Muscle layer of duodenum (tissue), 2 donors: ENCODE measurements around the gene PAQR9.

ENCODE experiments used
- H3K27ac ChIP-seq: one replicate; pipeline ENCODE4 v1.7.0; 2013; ENCODE audit warnings: mild to moderate bottlenecking, low read length
- H3K27me3 ChIP-seq: one replicate; pipeline ENCODE4 v1.7.0; 2013; ENCODE audit warnings: low read depth, mild to moderate bottlenecking, control low read depth, low read length
- H3K36me3 ChIP-seq, 2 donors: one replicate each; pipeline ENCODE4 v1.7.0; 2013; ENCODE audit warnings: low read length in 2 of 2, control low read depth in 1 of 2, mild to moderate bottlenecking in 1 of 2; ENCODE audit not compliant: insufficient read depth in 2 of 2, control insufficient read depth in 1 of 2
- H3K4me1 ChIP-seq, 2 donors: one replicate each; pipeline ENCODE4 v1.7.0; 2013; ENCODE audit warnings: low read length in 2 of 2, mild to moderate bottlenecking in 2 of 2, control low read depth in 1 of 2, moderate library complexity in 1 of 2; ENCODE audit not compliant: insufficient read depth in 2 of 2, control insufficient read depth in 1 of 2
- H3K4me3 ChIP-seq, 2 donors: one replicate each; pipeline ENCODE4 v1.7.0; 2013; ENCODE audit warnings: low read length in 2 of 2, low read depth in 1 of 2, mild to moderate bottlenecking in 1 of 2
- H3K9me3 ChIP-seq, 2 donors: one replicate each; pipeline ENCODE4 v1.7.0; 2013; ENCODE audit warnings: low read length in 2 of 2, control low read depth in 1 of 2, mild to moderate bottlenecking in 1 of 2; ENCODE audit not compliant: control insufficient read depth in 1 of 2
- donor health status: healthy.

Gene PAQR9, protein sequence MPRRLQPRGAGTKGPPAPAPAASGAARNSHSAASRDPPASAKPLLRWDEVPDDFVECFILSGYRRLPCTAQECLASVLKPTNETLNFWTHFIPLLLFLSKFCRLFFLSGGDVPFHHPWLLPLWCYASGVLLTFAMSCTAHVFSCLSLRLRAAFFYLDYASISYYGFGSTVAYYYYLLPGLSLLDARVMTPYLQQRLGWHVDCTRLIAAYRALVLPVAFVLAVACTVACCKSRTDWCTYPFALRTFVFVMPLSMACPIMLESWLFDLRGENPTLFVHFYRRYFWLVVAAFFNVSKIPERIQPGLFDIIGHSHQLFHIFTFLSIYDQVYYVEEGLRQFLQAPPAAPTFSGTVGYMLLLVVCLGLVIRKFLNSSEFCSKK

DNA sequence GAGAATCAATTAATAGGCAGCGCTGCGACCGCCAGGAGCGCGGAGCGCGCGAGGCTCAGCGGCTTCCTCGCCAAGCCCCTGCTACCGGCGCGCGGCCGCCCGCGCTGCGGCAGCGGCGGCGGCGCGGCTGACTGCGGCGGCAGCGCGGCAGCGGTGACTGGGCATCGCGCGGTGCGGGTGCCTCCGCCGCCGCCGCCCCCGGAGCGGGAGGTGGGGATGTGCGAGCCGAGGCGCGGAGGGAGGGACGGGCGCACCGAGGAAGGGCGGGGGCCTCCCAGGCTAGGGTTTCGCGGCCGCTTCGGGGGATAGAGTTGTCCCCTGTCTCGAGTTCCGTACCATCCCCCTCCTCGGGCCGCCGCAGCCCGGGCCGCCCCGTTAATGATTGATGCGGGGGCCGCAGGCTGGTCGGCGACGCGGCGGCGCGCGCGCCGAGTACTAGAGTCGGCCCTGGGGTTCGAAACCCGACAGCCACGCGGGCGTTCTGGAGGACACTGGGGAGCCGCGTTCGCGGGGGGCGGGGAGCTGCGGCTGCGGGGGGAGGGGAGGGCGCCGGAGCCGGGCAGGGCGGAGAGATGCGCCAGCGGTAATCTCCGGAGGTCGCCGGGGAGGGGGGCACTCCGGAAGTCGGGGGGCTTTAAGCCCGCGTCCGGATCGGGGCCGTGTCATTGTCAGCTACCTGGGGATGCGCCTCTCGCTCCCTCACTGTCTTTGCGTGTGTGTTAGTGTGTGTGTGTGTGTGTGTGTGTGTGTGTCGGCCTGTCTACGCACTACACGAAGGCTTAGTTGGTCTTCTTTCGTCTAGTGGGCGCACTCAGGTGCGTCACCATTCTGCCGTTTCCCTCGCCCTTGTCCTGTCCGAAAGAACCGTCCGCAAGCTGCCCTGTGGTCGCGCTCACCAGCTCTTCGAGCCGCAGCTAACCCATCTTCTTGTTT, at the start of gene PAQR9:
TSS of gene PAQR9 (minus strand) at position 159 of the 933 bp plus-strand sequence. CDS start 338 bp downstream, outside the sequence.
- peaks cover 30% of the 10 kb centered on the region for H3K27me3 ChIP-seq
- peak within 1 kb of the TSS in 1 of 2 donors; percentile 75 for H3K4me3 ChIP-seq
- H3K27ac ChIP-seq = no peak within 1 kb of the TSS
- peaks cover 0 to 6% of the 10 kb centered on the region in 2 donors for H3K4me1 ChIP-seq
- H3K36me3 ChIP-seq = no peaks in the 10 kb centered on the region
- no peaks in the 10 kb centered on the region for H3K9me3 ChIP-seq

DNA sequence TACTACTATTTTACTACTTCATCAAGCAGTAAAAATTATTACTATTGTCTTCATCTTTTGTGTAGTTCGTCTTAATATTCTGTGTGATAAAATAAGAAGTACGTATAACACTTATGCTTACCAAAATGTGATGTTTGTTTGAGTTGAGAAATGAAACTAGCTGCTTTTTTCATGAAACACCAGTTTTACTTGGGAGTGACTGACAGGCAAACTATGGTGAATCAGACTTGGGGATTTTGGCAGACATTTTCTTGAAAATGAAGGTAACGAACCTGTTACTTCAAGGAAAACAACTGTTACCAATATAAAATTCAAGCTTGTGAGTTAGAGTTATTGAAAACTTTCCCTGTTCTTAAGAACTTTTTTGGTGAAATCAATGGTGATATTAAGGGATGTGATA, 48.2 kb upstream of the PAQR9 start:
- peaks cover under 1 to 27% of the 10 kb centered on the region in 2 donors for H3K36me3 ChIP-seq
- H3K9me3 ChIP-seq = no peaks in the 10 kb centered on the region
- no peak overlapping the region for H3K27ac ChIP-seq
- H3K27me3 ChIP-seq = no peaks in the 10 kb centered on the region
- H3K4me3 ChIP-seq = no peak overlapping the region
- peaks cover 0 to 12% of the 10 kb centered on the region in 2 donors for H3K4me1 ChIP-seq

DNA sequence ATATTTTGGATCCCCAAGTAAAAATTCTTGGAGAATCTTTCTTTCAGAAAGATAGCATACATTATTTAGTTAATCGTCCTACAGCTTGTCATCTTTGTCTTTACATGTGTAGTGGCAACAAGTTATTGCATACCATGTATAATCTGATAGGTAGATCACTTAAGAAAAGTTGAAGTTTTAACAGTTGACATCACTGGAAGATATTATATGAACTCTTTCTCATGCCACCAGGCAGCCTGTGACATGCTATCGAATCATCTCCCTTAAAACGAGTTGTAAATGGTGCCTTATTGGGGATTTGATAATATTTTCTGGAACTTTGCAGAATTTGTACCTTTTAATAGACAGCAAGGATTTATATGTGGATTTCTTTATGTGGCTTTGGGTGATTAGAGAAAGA, 46.5 kb upstream of the PAQR9 start:
- H3K4me1 ChIP-seq = peaks cover 7 to 12% of the 10 kb centered on the region in 2 donors
- peaks cover 0 to 20% of the 10 kb centered on the region in 2 donors for H3K36me3 ChIP-seq
- H3K27me3 ChIP-seq = no peaks in the 10 kb centered on the region
- no peaks in the 10 kb centered on the region for H3K9me3 ChIP-seq
- no peak overlapping the region for H3K27ac ChIP-seq
- no peak overlapping the region for H3K4me3 ChIP-seq

DNA sequence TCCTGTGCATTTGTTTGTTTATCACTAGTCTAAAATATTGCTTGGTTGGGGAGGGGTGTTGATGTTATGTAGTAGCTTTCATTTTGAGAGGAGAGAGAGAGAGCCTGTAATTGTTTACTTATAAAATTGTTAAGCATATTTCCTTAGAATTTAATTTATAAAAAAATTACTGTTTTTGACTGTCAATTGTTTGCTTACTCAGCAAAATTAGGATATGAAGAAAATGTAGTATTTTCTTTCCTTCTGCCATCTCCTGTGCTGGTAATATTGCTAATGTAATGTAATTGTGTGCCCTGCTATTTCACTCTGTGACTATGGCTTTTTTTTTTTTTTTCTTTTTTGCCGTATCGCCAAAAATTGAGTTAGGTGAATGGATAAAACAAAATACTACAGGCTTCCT, 41.3 kb upstream of the PAQR9 start:
- no peaks in the 10 kb centered on the region for H3K9me3 ChIP-seq
- no peaks in the 10 kb centered on the region for H3K27me3 ChIP-seq
- H3K4me3 ChIP-seq = no peak overlapping the region
- H3K36me3 ChIP-seq = peaks cover 0 to 15% of the 10 kb centered on the region in 2 donors
- peaks cover 15 to 37% of the 10 kb centered on the region in 2 donors for H3K4me1 ChIP-seq
- no peak overlapping the region for H3K27ac ChIP-seq

DNA sequence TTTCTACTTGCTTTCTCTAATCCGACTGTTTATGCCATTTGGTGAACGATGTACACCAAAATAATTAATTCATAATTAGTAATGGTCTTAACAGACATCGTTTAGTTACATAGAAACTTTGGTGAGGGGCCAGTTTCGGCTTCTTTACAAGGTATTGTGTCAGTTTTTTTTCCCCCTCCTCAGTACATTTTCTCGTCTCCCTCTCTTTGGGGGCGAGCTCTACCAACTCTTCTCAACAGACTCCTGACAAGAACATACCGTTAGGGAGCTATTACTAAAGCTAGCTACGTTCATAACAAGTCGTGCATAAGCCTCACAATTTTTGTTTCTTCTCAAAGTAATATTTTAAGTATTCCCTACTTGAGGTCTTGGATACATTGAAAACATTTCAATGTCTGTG, 39.3 kb upstream of the PAQR9 start:
- Histone ChIP-seq H3K27me3 (no peaks in the 10 kb centered on the region), H3K4me1 (peaks cover 15 to 39% of the 10 kb centered on the region in 2 donors)

DNA sequence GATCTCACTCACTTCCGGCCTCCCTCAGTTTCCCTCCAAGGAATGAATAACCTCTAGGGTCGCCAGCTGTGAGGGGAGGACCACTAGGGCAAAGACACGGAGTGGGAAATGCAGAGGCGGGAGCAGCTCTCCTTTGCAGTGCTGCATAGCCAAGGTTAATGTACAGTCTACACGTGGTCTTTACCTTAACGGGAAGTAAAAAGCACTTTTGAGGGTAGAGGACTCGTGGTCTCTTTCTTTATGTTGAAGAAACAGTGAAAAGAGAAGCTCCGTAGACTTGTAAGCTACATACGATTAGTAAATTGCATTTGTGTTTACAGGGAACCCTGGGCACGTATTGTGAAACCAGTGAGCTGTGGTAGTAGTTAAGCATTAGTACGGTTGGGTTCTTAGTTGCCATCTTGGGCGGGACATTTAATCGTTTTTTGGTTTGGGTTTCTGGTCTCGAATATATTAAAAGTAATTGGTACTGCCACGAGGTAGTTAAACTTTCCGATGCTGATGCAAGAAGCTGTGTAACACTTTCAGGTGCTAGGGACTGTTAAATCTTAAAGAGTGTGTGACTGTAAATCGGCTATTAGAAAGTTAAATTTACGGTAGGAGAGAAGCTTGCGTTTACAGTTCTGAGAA, 38.7 kb upstream of the PAQR9 start:
- no peaks in the 10 kb centered on the region for H3K27me3 ChIP-seq
- H3K9me3 ChIP-seq = no peaks in the 10 kb centered on the region
- peak overlapping the region; percentile 98 for H3K27ac ChIP-seq
- peaks cover 15 to 39% of the 10 kb centered on the region in 2 donors for H3K4me1 ChIP-seq
- peak overlapping the region; percentile 97 to 100 for H3K4me3 ChIP-seq
- peaks cover 0 to 15% of the 10 kb centered on the region in 2 donors for H3K36me3 ChIP-seq

More for the DNA sequence above, 39.3 kb upstream of the PAQR9 start:
- Histone ChIP-seq H3K4me3 (peak overlapping the region; percentile 97 to 100), H3K9me3 (no peaks in the 10 kb centered on the region), H3K27ac (no peak overlapping the region), H3K36me3 (peaks cover 0 to 15% of the 10 kb centered on the region in 2 donors)

DNA sequence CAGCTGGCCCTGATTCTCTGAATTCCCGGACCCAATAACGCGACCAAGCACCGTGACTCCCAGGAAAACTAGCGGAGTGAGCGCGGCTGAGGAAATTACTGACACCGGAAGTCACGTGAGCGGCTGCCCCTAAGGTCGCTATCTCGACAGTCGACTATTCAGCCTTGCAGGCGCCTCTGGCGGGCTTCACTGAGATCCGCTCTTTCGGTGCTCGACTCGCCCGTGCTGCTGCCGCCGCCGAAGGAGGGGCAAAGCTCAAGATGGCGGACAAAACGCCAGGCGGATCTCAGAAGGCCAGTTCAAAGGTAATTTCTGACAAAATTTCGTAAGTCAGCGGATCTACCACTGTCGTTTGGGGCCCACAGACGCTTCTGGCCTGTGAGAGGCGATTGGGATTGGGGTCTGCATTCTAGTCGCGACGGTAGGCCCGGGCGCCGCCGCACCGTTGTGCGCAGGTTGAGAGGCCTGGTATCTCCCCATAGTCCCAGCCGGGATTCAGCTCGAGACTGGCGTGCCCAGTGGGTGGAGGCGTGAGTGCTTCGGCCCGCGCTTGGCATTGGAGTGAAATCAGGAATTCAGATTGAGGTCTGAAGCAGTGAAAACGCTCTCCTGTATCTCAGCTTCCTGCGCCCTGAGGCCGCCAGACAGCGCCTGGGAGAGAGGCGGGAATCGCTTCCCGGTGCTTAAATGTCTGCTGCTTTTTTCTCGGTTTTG, 38.1 kb upstream of the PAQR9 start, which contains the start of gene U2SURP:
TSS of gene U2SURP (plus strand) at position 202 of the 714 bp plus-strand sequence. CDS start at position 261, 59 bp downstream.
- H3K27ac ChIP-seq = peak within 1 kb of the TSS; percentile 98
- peak within 1 kb of the TSS; percentile 97 to 100 for H3K4me3 ChIP-seq
- no peaks in the 10 kb centered on the region for H3K27me3 ChIP-seq
- no peaks in the 10 kb centered on the region for H3K9me3 ChIP-seq
- peaks cover 15 to 40% of the 10 kb centered on the region in 2 donors for H3K4me1 ChIP-seq
- peaks cover 0 to 15% of the 10 kb centered on the region in 2 donors for H3K36me3 ChIP-seq

DNA sequence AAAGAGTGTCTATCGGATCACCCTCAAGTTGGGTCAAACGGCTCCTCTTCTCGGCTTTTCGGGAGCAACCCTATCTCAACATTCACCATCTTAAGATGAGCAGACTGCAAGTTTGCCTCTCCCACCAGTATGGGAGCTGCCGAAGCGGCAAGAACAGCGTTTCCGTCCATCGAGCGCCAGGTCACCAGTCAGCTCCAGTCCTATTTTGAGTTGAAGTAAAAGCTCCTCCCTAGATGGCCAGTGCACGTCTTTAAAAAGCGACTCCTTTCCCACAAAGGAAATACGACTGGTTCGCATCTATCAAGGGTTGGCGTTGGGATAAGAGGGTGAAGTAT, 37.5 kb upstream of the PAQR9 start:
- peaks cover 15 to 40% of the 10 kb centered on the region in 2 donors for H3K4me1 ChIP-seq
- peaks cover 0 to 15% of the 10 kb centered on the region in 2 donors for H3K36me3 ChIP-seq
- no peaks in the 10 kb centered on the region for H3K9me3 ChIP-seq
- no peaks in the 10 kb centered on the region for H3K27me3 ChIP-seq
- peak overlapping the region; percentile 97 to 100 for H3K4me3 ChIP-seq
- H3K27ac ChIP-seq = peak overlapping the region; percentile 98

DNA sequence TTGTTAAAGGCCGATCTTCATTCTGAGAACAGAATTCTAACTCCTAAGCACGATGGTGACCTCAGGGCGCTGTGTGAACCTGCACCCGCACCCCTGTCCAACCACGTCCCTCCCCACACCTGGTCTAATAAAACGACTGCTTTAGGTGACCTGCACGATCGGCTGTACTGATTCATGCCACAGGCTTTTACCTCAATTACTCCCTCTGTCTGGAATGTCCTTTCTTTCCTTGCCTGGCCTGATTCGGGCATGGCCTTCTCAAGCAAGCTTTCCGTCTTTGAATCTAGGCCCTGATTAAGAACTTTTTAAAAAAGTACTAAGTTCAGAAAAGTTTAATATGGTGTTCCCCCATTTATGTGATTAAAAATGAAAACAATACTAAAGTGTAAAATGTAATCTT, 37.1 kb upstream of the PAQR9 start:
- H3K27me3 ChIP-seq = no peaks in the 10 kb centered on the region
- H3K4me1 ChIP-seq = peaks cover 10 to 40% of the 10 kb centered on the region in 2 donors
- H3K27ac ChIP-seq = peak overlapping the region; percentile 98
- no peaks in the 10 kb centered on the region for H3K9me3 ChIP-seq
- H3K36me3 ChIP-seq = peaks cover 0 to 15% of the 10 kb centered on the region in 2 donors
- peak overlapping the region; percentile 97 to 100 for H3K4me3 ChIP-seq

DNA sequence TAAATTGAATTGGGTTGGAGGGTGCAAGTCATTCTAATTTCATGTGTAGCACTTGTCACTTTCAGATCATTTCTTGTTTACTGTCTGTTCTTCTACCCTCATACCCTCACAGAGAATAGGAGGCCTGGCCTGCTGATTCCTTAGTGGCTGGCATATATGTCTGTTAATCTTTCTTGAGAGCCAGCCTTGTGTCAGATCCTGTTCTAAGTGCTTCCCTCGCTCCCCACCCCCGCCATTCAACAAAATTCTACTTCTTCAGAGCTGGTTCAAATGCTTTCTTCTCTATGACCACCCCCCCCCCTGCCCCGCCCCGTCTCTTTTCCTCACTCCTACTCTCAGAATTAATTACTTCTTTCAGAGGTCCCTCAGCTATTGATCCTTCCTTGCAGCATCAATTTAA, 36.4 kb upstream of the PAQR9 start:
- H3K36me3 ChIP-seq = peaks cover 0 to 15% of the 10 kb centered on the region in 2 donors
- H3K4me1 ChIP-seq = peaks cover 8 to 40% of the 10 kb centered on the region in 2 donors
- H3K27me3 ChIP-seq = no peaks in the 10 kb centered on the region
- peak overlapping the region in 1 of 2 donors; percentile 100 for H3K4me3 ChIP-seq
- H3K9me3 ChIP-seq = no peaks in the 10 kb centered on the region
- peak overlapping the region; percentile 98 for H3K27ac ChIP-seq
